ENCODE measurements around the gene AIF1.
"Not testable (repeated sequence)": the region's sequence is repeated elsewhere in the genome, so short reads cannot be mapped to it uniquely, and the experiment has no call there.

The AIF1 gene

DNA sequence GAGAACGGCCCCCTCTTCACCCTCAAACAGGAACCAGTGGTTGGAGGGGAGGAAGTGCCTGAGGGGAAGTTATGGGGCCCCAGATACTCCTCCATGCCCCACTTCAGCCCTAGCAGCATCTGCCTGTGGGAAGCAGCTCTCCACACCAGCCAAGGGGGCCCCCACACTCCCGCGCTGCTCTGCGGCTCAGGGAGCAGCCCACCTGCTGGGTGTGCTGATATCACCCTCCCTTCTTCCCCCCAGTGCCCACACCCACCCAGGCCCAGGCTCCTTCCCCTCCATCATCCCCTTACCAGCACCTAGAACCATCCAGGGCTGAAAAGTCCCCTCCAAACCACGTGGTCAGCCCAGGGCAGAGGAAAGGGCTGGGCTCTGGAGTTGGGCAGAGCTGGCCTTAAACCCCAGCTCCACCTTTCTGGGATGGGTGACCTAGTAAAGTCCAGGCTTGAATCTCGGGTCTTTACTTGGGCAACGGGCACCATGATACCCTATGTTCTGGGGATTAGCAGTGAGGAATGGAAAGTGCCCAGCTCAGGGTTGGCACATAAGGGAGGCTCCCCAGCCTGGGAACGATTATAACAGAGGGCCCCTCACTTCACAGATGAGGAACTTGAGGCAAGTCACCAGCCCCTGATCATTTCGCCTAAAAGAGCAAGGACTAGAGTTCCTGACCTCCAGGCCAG lies 28.3 kb upstream of the AIF1 start:
- Mint-ChIP-seq H3K4me3 (peak overlapping the region; percentile 62), H3K9me3 (no peaks in the 10 kb centered on the region), H3K36me3 (ENCODE audit: insufficient read depth) (peaks cover 5% of the 10 kb centered on the region), H3K4me1 (peaks cover 69% of the 10 kb centered on the region), H3K27me3 (no peaks in the 10 kb centered on the region), H3K27ac (ENCODE audit: low read depth) (peak overlapping the region; percentile 87)
- ATAC-seq (replicated peaks; ENCODE audit: extremely low read depth, poor library complexity, severe bottlenecking) (peak; percentile 76), DNase-seq (ENCODE audit: low spot score in 2 of 2) (no peak)

DNA sequence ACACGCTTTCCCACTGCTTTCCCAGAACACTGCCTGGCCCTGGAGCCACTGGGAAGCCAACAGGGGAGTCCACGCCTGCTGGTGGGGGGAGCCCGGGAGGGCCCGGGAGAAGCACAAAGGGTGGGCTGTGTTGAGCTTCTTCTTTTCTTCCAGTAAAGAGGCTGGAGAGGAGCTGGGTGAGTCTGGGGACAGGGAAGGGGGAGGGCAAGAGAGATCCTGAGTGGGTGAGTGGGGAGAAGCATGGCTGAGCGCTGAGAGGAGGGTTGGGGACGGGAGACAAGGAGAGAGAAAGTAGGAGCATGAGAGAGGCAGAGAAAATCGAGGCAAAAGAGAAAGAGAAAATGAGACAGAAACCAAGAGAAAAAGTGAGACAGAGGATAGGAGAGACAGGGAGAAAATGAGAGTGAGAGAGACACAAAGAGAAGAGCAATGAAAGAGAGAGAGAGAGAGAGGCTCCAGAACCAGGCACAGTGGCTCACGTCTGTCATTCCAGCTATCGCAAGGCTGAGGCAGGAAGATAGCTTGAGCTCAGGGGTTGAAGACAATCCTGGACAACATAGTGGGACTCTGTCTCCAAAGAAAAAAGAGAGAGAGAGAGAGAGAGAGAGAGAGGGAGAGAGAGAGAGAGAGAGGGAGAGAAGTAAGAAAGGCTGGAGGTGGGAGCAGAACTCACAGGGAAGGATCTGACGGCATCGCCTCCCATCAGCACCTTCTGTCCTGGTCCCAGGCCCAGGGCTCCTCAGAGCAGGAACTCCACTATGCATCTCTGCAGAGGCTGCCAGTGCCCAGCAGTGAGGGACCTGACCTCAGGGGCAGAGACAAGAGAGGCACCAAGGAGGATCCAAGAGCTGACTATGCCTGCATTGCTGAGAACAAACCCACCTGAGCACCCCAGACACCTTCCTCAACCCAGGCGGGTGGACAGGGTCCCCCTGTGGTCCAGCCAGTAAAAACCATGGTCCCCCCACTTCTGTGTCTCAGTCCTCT lies 26.9 kb upstream of the AIF1 start:
- peaks cover 10% of the 10 kb centered on the region for H3K36me3 Mint-ChIP-seq (ENCODE audit: insufficient read depth)
- H3K4me1 Mint-ChIP-seq = peaks cover 65% of the 10 kb centered on the region
- peak overlapping the region; percentile 87 for H3K27ac Mint-ChIP-seq (ENCODE audit: low read depth)
- H3K4me3 Mint-ChIP-seq = peak overlapping the region; percentile 57
- DNase-seq (ENCODE audit: low spot score in 2 of 2) (no peak), ATAC-seq (replicated peaks; ENCODE audit: extremely low read depth, poor library complexity, severe bottlenecking) (no peak)
- H3K9me3 Mint-ChIP-seq = no peaks in the 10 kb centered on the region
- no peaks in the 10 kb centered on the region for H3K27me3 Mint-ChIP-seq

DNA sequence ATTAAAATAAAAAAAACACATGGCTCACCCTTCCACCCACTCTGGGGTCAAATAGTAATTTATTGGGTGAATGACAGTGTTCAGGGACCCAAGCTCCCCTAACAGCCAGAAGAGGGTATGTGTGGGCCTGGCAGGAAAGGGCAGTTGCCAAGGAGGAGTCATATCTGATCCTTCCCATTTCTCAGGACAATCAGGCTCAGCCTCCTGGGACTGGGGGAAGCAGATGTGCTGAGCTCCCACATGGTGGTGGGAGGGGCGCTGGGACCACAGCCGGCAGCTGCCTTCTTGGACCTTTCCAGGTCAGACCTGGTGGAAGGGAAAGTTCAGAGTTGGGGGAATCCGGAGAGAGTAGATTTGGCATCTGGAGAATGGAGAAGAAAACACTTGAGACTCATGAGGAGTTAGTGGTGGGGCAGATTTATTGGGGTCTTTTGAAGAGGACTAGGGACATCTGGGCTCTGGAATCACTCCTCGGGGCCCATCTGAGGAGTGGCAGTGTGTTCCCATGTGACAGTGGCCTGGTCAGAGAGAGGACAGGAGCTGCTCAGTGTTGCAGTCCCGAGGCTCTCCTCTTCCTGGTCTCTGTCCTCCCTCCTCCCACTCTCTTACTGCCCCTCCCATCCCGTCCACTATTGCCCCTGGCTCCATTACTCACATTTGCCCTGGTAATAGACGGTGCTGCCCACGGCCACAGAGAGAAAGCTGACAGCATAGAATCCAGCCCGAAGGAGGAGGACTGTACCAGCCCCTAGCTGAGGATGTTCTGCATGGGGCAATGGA lies 26.0 kb upstream of the AIF1 start:
- Mint-ChIP-seq H3K4me3 (no peak overlapping the region), H3K36me3 (ENCODE audit: insufficient read depth) (peaks cover 15% of the 10 kb centered on the region), H3K27me3 (no peaks in the 10 kb centered on the region), H3K27ac (ENCODE audit: low read depth) (peak overlapping the region; percentile 29), H3K9me3 (no peaks in the 10 kb centered on the region), H3K4me1 (peaks cover 70% of the 10 kb centered on the region)
- DNase-seq (ENCODE audit: low spot score in 2 of 2) (no peak), ATAC-seq (replicated peaks; ENCODE audit: extremely low read depth, poor library complexity, severe bottlenecking) (no peak)

DNA sequence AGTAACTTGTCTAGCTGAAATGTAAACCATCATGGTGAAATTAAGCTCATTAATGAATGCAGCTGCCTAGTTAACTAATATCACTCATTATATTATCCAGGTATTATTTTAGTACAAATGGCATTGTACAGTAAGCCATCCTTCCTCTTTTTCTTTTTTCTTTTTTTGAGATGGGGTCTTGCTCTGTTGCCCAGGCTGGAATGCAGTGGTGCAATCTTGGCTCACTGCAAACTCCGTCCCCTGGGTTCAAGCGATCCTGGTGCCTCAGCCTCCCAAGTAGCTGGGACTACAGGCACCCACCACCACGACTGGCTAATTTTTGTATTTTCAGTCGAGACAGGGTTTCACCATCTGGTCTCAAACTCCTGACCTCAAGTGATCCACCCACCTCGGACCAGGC lies 24.3 kb upstream of the AIF1 start:
- not testable (repeated sequence) for H3K4me3 Mint-ChIP-seq; DNase-seq (ENCODE audit: low spot score in 2 of 2); H3K9me3 Mint-ChIP-seq; H3K27me3 Mint-ChIP-seq; ATAC-seq (replicated peaks; ENCODE audit: extremely low read depth, poor library complexity, severe bottlenecking)
- Mint-ChIP-seq H3K36me3 (ENCODE audit: insufficient read depth) (peaks cover 15% of the 10 kb centered on the region), H3K27ac (ENCODE audit: low read depth) (peak overlapping the region; percentile 29), H3K4me1 (peaks cover 59% of the 10 kb centered on the region)

- Mint-ChIP-seq H3K36me3 (ENCODE audit: insufficient read depth) (peaks cover 14% of the 10 kb centered on the region), H3K27ac (ENCODE audit: low read depth) (peak overlapping the region; percentile 87), H3K4me1 (peaks cover 54% of the 10 kb centered on the region), H3K27me3 (no peaks in the 10 kb centered on the region), H3K9me3 (no peaks in the 10 kb centered on the region), H3K4me3 (peak overlapping the region; percentile 64)
- DNase-seq (ENCODE audit: low spot score in 2 of 2) (no peak), ATAC-seq (replicated peaks; ENCODE audit: extremely low read depth, poor library complexity, severe bottlenecking) (no peak)
Measured at GRCh38 chr6:31592396-31592771, 22.6 kb upstream of the AIF1 start.

DNA sequence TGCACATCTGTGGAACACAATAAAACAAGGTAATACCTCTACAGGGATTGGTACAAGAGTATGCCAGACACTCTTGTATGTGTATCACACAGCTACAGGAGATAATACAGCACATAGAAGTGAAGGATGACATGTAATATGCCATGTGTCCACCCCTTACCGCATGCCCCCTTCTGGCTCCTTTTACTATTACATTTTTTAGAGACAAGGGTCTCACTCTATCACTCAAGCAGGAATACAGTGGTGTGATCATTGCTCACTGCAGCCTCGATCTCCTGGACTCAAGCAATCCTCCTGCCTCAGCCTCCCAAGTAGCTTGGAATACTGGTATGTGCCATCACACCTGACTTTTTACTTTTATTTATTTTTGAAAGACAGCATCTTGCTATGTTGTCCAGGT lies 18.0 kb upstream of the AIF1 start:
- Mint-ChIP-seq H3K27me3 (no peaks in the 10 kb centered on the region), H3K36me3 (ENCODE audit: insufficient read depth) (peaks cover 12% of the 10 kb centered on the region), H3K4me3 (no peak overlapping the region), H3K4me1 (peaks cover 40% of the 10 kb centered on the region), H3K9me3 (no peaks in the 10 kb centered on the region), H3K27ac (ENCODE audit: low read depth) (peak overlapping the region; percentile 57)
- ATAC-seq (replicated peaks; ENCODE audit: extremely low read depth, poor library complexity, severe bottlenecking) (peak; percentile 67), DNase-seq (ENCODE audit: low spot score in 2 of 2) (peak in 1 of 2 donors; percentile 30)

GRCh38 chr6:31607317-31607716 lies 7.7 kb upstream of the AIF1 start:
- Mint-ChIP-seq H3K9me3 (no peaks in the 10 kb centered on the region), H3K27ac (ENCODE audit: low read depth) (no peak overlapping the region), H3K4me3 (no peak overlapping the region), H3K36me3 (ENCODE audit: insufficient read depth) (no peaks in the 10 kb centered on the region), H3K4me1 (no peaks in the 10 kb centered on the region), H3K27me3 (no peaks in the 10 kb centered on the region)
- DNase-seq (ENCODE audit: low spot score in 2 of 2) = no peak
- ATAC-seq (replicated peaks; ENCODE audit: extremely low read depth, poor library complexity, severe bottlenecking) = no peak

- ATAC-seq (replicated peaks; ENCODE audit: extremely low read depth, poor library complexity, severe bottlenecking) = no peak
- no peaks in the 10 kb centered on the region for H3K27me3 Mint-ChIP-seq
- no peak for DNase-seq (ENCODE audit: low spot score in 2 of 2)
- no peaks in the 10 kb centered on the region for H3K9me3 Mint-ChIP-seq
- H3K4me3 Mint-ChIP-seq = no peak overlapping the region
- no peaks in the 10 kb centered on the region for H3K36me3 Mint-ChIP-seq (ENCODE audit: insufficient read depth)
- H3K27ac Mint-ChIP-seq (ENCODE audit: low read depth) = no peak overlapping the region
- peaks cover 2% of the 10 kb centered on the region for H3K4me1 Mint-ChIP-seq
Measured at GRCh38 chr6:31609519-31610406, 5.3 kb upstream of the AIF1 start.

GRCh38 chr6:31610968-31611367 lies 4.1 kb upstream of the AIF1 start:
- Mint-ChIP-seq H3K27ac (ENCODE audit: low read depth) (no peak overlapping the region), H3K9me3 (no peaks in the 10 kb centered on the region), H3K27me3 (no peaks in the 10 kb centered on the region), H3K36me3 (ENCODE audit: insufficient read depth) (no peaks in the 10 kb centered on the region), H3K4me3 (no peak overlapping the region), H3K4me1 (peaks cover 14% of the 10 kb centered on the region)
- DNase-seq (ENCODE audit: low spot score in 2 of 2) (no peak), ATAC-seq (replicated peaks; ENCODE audit: extremely low read depth, poor library complexity, severe bottlenecking) (no peak)

- peaks cover 18% of the 10 kb centered on the region for H3K4me1 Mint-ChIP-seq
- no peaks in the 10 kb centered on the region for H3K27me3 Mint-ChIP-seq
- DNase-seq (ENCODE audit: low spot score in 2 of 2) = no peak
- no peaks in the 10 kb centered on the region for H3K36me3 Mint-ChIP-seq (ENCODE audit: insufficient read depth)
- no peak overlapping the region for H3K4me3 Mint-ChIP-seq
- no peak for ATAC-seq (replicated peaks; ENCODE audit: extremely low read depth, poor library complexity, severe bottlenecking)
- no peak overlapping the region for H3K27ac Mint-ChIP-seq (ENCODE audit: low read depth)
- no peaks in the 10 kb centered on the region for H3K9me3 Mint-ChIP-seq
Measured at GRCh38 chr6:31614075-31614619, 887 bp upstream of the AIF1 start.

DNA sequence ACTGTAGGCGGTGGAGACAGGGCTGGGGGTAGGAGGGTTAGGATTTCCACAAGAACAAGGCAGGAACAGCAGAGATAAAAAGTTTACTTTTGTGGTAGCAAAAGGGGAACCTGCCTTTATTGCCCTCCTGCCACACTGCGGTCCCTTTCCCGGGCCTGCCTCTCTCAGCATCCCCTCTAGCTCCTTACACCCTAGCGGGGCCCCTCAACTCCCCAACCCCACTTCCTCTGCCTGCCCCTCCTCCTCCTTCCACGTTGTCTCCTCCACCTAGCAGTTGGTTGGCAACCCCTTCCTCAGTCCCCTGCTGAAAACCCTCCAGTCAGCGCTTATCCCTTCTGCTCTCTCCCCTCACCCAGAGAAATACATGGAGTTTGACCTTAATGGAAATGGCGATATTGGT lies 714 bp downstream of the AIF1 start:
- Mint-ChIP-seq H3K9me3 (no peaks in the 10 kb centered on the region), H3K27ac (ENCODE audit: low read depth) (peak overlapping the region; percentile 37), H3K27me3 (no peaks in the 10 kb centered on the region), H3K4me1 (peaks cover 18% of the 10 kb centered on the region), H3K4me3 (peak overlapping the region; percentile 29), H3K36me3 (ENCODE audit: insufficient read depth) (peaks cover 8% of the 10 kb centered on the region)
- DNase-seq (ENCODE audit: low spot score in 2 of 2) (no peak), ATAC-seq (replicated peaks; ENCODE audit: extremely low read depth, poor library complexity, severe bottlenecking) (no peak)

Measured in central memory CD8-positive, alpha-beta T cell (primary cell).